Kidney (tissue), 14 donors: ENCODE measurements around the gene SEC14L2. TPM values are rescaled to one million over a fixed set of nuclear protein-coding genes. Genes with fewer than 3 reads are reported as not detected.

ENCODE experiments used
- DNase-seq, 5 donors: peaks; one replicate each; pipeline ENCODE4 v3.0.0-alpha.2; 2013 to 2020
- FAIRE-seq: peaks from 2 replicates; lab custom pipeline; 2012; peaks lifted over from hg19 to GRCh38; lab: Jason Lieb, UNC
- H3K27ac ChIP-seq, 2 donors: one replicate each; pipeline ENCODE4 v1.7.0; 2013; ENCODE audit warnings: low read depth in 2 of 2, low read length in 2 of 2, inconsistent platforms in 1 of 2
- H3K27me3 ChIP-seq: one replicate; pipeline ENCODE4 v1.7.1; 2013; ENCODE audit warnings: low read length, inconsistent platforms; ENCODE audit not compliant: control insufficient read depth, insufficient read depth
- H3K36me3 ChIP-seq, 3 donors: one replicate each; pipeline versions ENCODE4 v1.7.0 to v1.7.1; 2013; ENCODE audit warnings: low read length in 3 of 3, control low read depth in 1 of 3, inconsistent platforms in 1 of 3; ENCODE audit not compliant: insufficient read depth in 3 of 3, control insufficient read depth in 2 of 3
- H3K4me1 ChIP-seq, 3 donors: one replicate each; pipeline versions ENCODE4 v1.7.0 to v1.7.1; 2013; ENCODE audit warnings: low read length in 3 of 3, inconsistent platforms in 1 of 3, low read depth in 1 of 3; ENCODE audit not compliant: control insufficient read depth in 2 of 3, insufficient read depth in 2 of 3
- H3K4me3 ChIP-seq, 3 donors: one replicate each; pipeline versions ENCODE4 v1.7.0 to v1.8.1; 2013; ENCODE audit warnings: low read length in 3 of 3, control low read depth in 1 of 3, inconsistent platforms in 1 of 3
- H3K9ac ChIP-seq, 3 donors: one replicate each; pipeline versions ENCODE4 v1.7.0 to v1.7.1; 2013; ENCODE audit warnings: low read length in 3 of 3, control low read depth in 1 of 3, inconsistent platforms in 1 of 3
- H3K9me3 ChIP-seq, 3 donors: one replicate each; pipeline versions ENCODE4 v1.7.0 to v1.7.1; 2013; ENCODE audit warnings: low read length in 3 of 3, control low read depth in 1 of 3, inconsistent platforms in 1 of 3; ENCODE audit not compliant: control insufficient read depth in 2 of 3, insufficient read depth in 1 of 3
- intact Hi-C: fragments of 100-400 bp; cut with DNase I; formaldehyde crosslinking; loops from one replicate; pipeline ENCODE4 v1.11.1; 2022
- polyA plus RNA-seq: library from polyadenylated mRNA; stranded (reverse); fragments of 350-450 nt; fragmentation: Illumina TruSeq; extraction: RNeasy Lipid Tissue Mini Kit (QIAGEN cat#74804); gene quantifications from one replicate; pipeline ENCODE4 v1.2.3, GENCODE V29; 2014; ENCODE audit warnings: low read depth, low replicate concordance; ENCODE audit not compliant: insufficient read depth
- total RNA-seq: library from RNA; stranded (reverse); fragmentation: NEBNext Ultra II Directional; extraction: Animal tissue kit (Norgen Biotek cat#: 25700); gene quantifications from one replicate; pipeline ENCODE4 v1.2.1, GENCODE V29; 2021
- TF ChIP-seq, protein P1 (sequence below): IDR thresholded peaks from 3 replicates; pipeline ENCODE4 v1.5.1; 2012; ENCODE audit warnings: mild to moderate bottlenecking, moderate library complexity, borderline replicate concordance; ENCODE audit not compliant: insufficient read depth; ENCODE audit errors: extremely low read depth
- donor health status: control.
- donor health status: control.
- donor health status: control.
- donor health status: control.
- donor health status: control.
- donor health status: DM: yes; HTN: yes; CAD: no.
- donor health status: Normal renal cell carcinoma (clear cell type).

The SEC14L2 gene
- total and polyA plus RNA-seq, 2 donors from 2014 or later, result 13.5 to 17.3 TPM

DNA sequence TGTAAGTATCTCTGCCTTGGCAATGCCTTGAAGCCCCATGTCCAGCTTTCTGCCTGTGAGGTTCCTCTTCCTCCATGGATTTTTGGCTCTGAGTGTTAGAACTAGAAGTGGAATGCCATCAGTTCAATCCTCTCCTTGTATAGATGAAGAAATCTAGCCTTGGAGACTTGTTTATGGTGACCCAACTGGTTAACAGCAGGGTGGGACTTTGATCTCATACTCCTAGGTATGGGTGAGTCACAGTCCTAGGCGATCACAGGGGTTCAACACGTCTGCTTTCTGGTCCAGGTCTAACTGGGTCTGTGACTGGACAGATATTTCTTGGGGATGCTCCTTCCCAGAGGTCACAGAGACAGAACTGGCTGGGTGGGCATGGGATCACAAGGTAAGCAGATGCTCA, 19.6 kb downstream of the SEC14L2 start:
- FAIRE-seq (no peak), DNase-seq (no peak)
- Histone ChIP-seq H3K9ac (no peak overlapping the region), H3K27ac (no peak overlapping the region), H3K9me3 (no peaks in the 10 kb centered on the region), H3K4me3 (no peak overlapping the region), H3K36me3 (peaks cover 0 to 26% (median 3%) of the 10 kb centered on the region in 3 donors), H3K27me3 (no peaks in the 10 kb centered on the region), H3K4me1 (no peaks in the 10 kb centered on the region)
- intact Hi-C loops, result no loop called here
- TF ChIP-seq, protein P1, sequence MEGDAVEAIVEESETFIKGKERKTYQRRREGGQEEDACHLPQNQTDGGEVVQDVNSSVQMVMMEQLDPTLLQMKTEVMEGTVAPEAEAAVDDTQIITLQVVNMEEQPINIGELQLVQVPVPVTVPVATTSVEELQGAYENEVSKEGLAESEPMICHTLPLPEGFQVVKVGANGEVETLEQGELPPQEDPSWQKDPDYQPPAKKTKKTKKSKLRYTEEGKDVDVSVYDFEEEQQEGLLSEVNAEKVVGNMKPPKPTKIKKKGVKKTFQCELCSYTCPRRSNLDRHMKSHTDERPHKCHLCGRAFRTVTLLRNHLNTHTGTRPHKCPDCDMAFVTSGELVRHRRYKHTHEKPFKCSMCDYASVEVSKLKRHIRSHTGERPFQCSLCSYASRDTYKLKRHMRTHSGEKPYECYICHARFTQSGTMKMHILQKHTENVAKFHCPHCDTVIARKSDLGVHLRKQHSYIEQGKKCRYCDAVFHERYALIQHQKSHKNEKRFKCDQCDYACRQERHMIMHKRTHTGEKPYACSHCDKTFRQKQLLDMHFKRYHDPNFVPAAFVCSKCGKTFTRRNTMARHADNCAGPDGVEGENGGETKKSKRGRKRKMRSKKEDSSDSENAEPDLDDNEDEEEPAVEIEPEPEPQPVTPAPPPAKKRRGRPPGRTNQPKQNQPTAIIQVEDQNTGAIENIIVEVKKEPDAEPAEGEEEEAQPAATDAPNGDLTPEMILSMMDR, result no peak

GRCh38 chr22:30416837-30417236, 20.0 kb downstream of the SEC14L2 start:
- H3K27ac ChIP-seq, result no peak overlapping the region
- FAIRE-seq (no peak), DNase-seq (no peak)
- H3K9ac ChIP-seq, result no peak overlapping the region
- H3K4me1 ChIP-seq, result peaks cover 0 to under 1% (median under 1%) of the 10 kb centered on the region in 3 donors
- TF ChIP-seq, protein P1, result no peak
- no peaks in the 10 kb centered on the region for H3K27me3 ChIP-seq
- no peak overlapping the region for H3K4me3 ChIP-seq
- no peaks in the 10 kb centered on the region for H3K9me3 ChIP-seq
- peaks cover 0 to 26% (median 3%) of the 10 kb centered on the region in 3 donors for H3K36me3 ChIP-seq
- intact Hi-C loops, result no loop called here

- Histone ChIP-seq H3K9ac (no peak overlapping the region), H3K9me3 (no peaks in the 10 kb centered on the region), H3K27ac (no peak overlapping the region), H3K4me1 (peaks cover 0 to 17% (median 7%) of the 10 kb centered on the region in 3 donors), H3K36me3 (peaks cover 0 to 26% (median 3%) of the 10 kb centered on the region in 3 donors), H3K4me3 (no peak overlapping the region), H3K27me3 (no peaks in the 10 kb centered on the region)
- intact Hi-C loops, result no loop called here
- DNase-seq (peak in 1 of 5 donors; percentile 10), FAIRE-seq (no peak)
- TF ChIP-seq, protein P1, result no peak
Measured at GRCh38 chr22:30420347-30421125, 23.7 kb downstream of the SEC14L2 start.
